ENCODE data around the gene DRD2. TPM values are rescaled to one million over a fixed set of nuclear protein-coding genes. Genes with fewer than 3 reads are reported as not detected.

The DRD2 gene
- total and polyA plus RNA-seq, 2 donors (not counting 3 experiments of a cell fraction or from before 2014, with no cell fraction given) = not detected

- Histone ChIP-seq H4K20me1 (replicated peaks; ENCODE audit: control insufficient read depth, extremely low read depth, insufficient read depth, low read length) (no peaks in the 10 kb centered on the region), H3K27ac (ENCODE audit: insufficient read depth, low read depth, low read length) (no peak overlapping the region), H3K4me1 (ENCODE audit: control insufficient read depth, extremely low read depth, insufficient read depth, low read length) (no peaks in the 10 kb centered on the region), H2AFZ (ENCODE audit: low read depth, low read length) (no peak overlapping the region), H3K9me3 (replicated peaks; ENCODE audit: control insufficient read depth, insufficient read depth, low read length) (no peaks in the 10 kb centered on the region), H3K9me1 (replicated peaks; ENCODE audit: control insufficient read depth, extremely low read depth, insufficient read depth, low read length) (no peaks in the 10 kb centered on the region), H3K36me3 (ENCODE audit: control insufficient read depth in 2 of 2, extremely low read depth in 1 of 2, insufficient read depth in 2 of 2, low read length in 2 of 2) (no peaks in the 10 kb centered on the region), H3K4me2 (ENCODE audit: insufficient read depth, low read length) (no peak overlapping the region), H3K79me2 (ENCODE audit: control insufficient read depth, insufficient read depth, low read length) (no peaks in the 10 kb centered on the region), H3K27me3 (ENCODE audit: control insufficient read depth in 2 of 2, insufficient read depth in 2 of 2, low read length in 2 of 2) (no peaks in the 10 kb centered on the region), H3K9ac (replicated peaks; ENCODE audit: extremely low read depth, insufficient read depth, low read length) (no peak overlapping the region), H3K4me3 (replicated peaks in 1 of 3; ENCODE audit: insufficient read depth in 1 of 3, low read depth in 1 of 3, low read length in 3 of 3) (no peak overlapping the region)
- TF ChIP-seq EZH2 (IDR thresholded peaks at IDR 0.05; ENCODE audit: borderline replicate concordance, low read depth, low read length, severe bottlenecking) (no peak), POLR2AphosphoS5 (IDR thresholded peaks at IDR 0.05; ENCODE audit: insufficient read depth, low read depth, low read length) (no peak), GATA2 (IDR thresholded peaks at IDR 0.05; ENCODE audit: insufficient read depth, insufficient read length, low read depth, low read length) (no peak), POLR2A (IDR thresholded peaks at IDR 0.05; ENCODE audit: low read depth, low read length) (no peak), MYC (IDR thresholded peaks at IDR 0.05; ENCODE audit: low read depth, low read length) (no peak), FOS (IDR thresholded peaks at IDR 0.05; ENCODE audit: borderline replicate concordance, insufficient read depth, low read length) (no peak), JUN (IDR thresholded peaks at IDR 0.05; ENCODE audit: borderline replicate concordance, insufficient read depth, insufficient read length, low read depth) (no peak)
- TF ChIP-seq, protein P1, sequence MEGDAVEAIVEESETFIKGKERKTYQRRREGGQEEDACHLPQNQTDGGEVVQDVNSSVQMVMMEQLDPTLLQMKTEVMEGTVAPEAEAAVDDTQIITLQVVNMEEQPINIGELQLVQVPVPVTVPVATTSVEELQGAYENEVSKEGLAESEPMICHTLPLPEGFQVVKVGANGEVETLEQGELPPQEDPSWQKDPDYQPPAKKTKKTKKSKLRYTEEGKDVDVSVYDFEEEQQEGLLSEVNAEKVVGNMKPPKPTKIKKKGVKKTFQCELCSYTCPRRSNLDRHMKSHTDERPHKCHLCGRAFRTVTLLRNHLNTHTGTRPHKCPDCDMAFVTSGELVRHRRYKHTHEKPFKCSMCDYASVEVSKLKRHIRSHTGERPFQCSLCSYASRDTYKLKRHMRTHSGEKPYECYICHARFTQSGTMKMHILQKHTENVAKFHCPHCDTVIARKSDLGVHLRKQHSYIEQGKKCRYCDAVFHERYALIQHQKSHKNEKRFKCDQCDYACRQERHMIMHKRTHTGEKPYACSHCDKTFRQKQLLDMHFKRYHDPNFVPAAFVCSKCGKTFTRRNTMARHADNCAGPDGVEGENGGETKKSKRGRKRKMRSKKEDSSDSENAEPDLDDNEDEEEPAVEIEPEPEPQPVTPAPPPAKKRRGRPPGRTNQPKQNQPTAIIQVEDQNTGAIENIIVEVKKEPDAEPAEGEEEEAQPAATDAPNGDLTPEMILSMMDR (IDR thresholded peaks at IDR 0.05; ENCODE audit: extremely low read depth in 1 of 2, insufficient read depth in 1 of 2, low read depth in 1 of 2, low read length in 2 of 2) = no peak
- TF ChIP-seq, protein P2, sequence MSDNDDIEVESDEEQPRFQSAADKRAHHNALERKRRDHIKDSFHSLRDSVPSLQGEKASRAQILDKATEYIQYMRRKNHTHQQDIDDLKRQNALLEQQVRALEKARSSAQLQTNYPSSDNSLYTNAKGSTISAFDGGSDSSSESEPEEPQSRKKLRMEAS (IDR thresholded peaks at IDR 0.05; ENCODE audit: insufficient read depth, insufficient read length) = no peak
- DNase-seq (ENCODE audit: low read depth, low spot score) = no peak
- dilution Hi-C loops (cut with MboI; ENCODE audit: extremely low pct_ligation_motif_present, low sequenced_read_pairs) = no loop called here
- no peak for FAIRE-seq
- intact Hi-C loops (cut with micrococcal nuclease) = no loop called here
- no TSS peak for BruUV-seq (replicated peaks)
- CTCF ChIA-PET = no interaction called here
- POLR2A ChIA-PET = interaction anchor here (0.6 kb wide), 1 partner anchor 809 kb away, joined by 3 read pairs; no protein-coding TSS in a partner anchor
These were observed 65.7 kb downstream of the DRD2 start for GRCh38 chr11:113409526-113409925.

Measured in endothelial cell of umbilical vein (primary cell).